NCI-H345 treated with DMSO at 0.1 percent for 48 hours (cell line): ENCODE results near the gene C20orf144.

Source experiments
- DNase-seq: peaks from one replicate; lab custom pipeline; 2025; ENCODE audit not compliant: unreplicated experiment; lab: John Stamatoyannopoulos, UW

Gene C20orf144

GRCh38 chr20:33664085-33664761 lies 2.1 kb downstream of the C20orf144 start:
- DNase-seq, result no peak

GRCh38 chr20:33664762-33665144 lies 2.6 kb downstream of the C20orf144 start:
- DNase-seq, result no peak

GRCh38 chr20:33666293-33667244 lies 4.4 kb downstream of the C20orf144 start, which contains the start of gene ACTL10:
TSS of gene ACTL10 (plus strand) at chr20:33666943. CDS start at chr20:33667498, 555 bp downstream.
- DNase-seq, result peak; percentile 78

GRCh38 chr20:33667245-33667675 lies 5.1 kb downstream of the C20orf144 start:
- DNase-seq, result no peak

GRCh38 chr20:33667676-33668465 lies 5.7 kb downstream of the C20orf144 start:
- peak; percentile 67 for DNase-seq

- DNase-seq, result no peak
These were observed 6.5 kb downstream of the C20orf144 start for GRCh38 chr20:33668466-33669155.

GRCh38 chr20:33669224-33669623 lies 7.1 kb downstream of the C20orf144 start:
- no peak for DNase-seq

- no peak for DNase-seq
These were observed 7.9 kb downstream of the C20orf144 start for GRCh38 chr20:33669873-33670640.

- DNase-seq, result no peak
These were observed 8.8 kb downstream of the C20orf144 start for GRCh38 chr20:33670715-33671499.

GRCh38 chr20:33671573-33672288 lies 9.6 kb downstream of the C20orf144 start:
- DNase-seq, result no peak

GRCh38 chr20:33672426-33673113 lies 10.4 kb downstream of the C20orf144 start:
- peak; percentile 93 for DNase-seq

- DNase-seq, result no peak
These were observed 10.9 kb downstream of the C20orf144 start for GRCh38 chr20:33673114-33673409.

- peak; percentile 37 for DNase-seq
These were observed 11.5 kb downstream of the C20orf144 start for GRCh38 chr20:33673410-33674293.

GRCh38 chr20:33674294-33675135 lies 12.4 kb downstream of the C20orf144 start, which contains the start of gene NECAB3:
TSS of gene NECAB3 (minus strand) at chr20:33674428. CDS start at chr20:33674352, 76 bp downstream.
- DNase-seq, result peak; percentile 71

GRCh38 chr20:33675136-33675959 lies 13.2 kb downstream of the C20orf144 start:
- no peak for DNase-seq
